HepG2 (cell line): Measurements from ENCODE around the gene PREX1. TPM values are rescaled to one million over a fixed set of nuclear protein-coding genes. Genes with fewer than 3 reads are reported as not detected.

Experiments
- ATAC-seq: fragments of 200-7000 bp; cut with Tn5 transposase; 3 replicates; pipeline ENCODE4 v1.9.1; 2020; ENCODE audit warnings: mild to moderate bottlenecking, moderate library complexity
- BruUV-seq: library from RNA; stranded (reverse); fragments of 400-500 nt; replicated peaks from 2 replicates; lab custom pipeline; 2021; lab: Mats Ljungman, UMichigan
- CTCF ChIA-PET: fragments of 300-600 bp; formaldehyde crosslinking; extraction: SDS; loops from one replicate; lab custom pipeline; 2021; ENCODE audit warnings: low total read pairs, inconsistent platforms, low intra/inter-chr PET ratio; lab: Yijun Ruan, JAX
- POLR2A ChIA-PET: fragments of 350-600 bp; sonication (Branson Sonifier 250); formaldehyde crosslinking; loops from one replicate; lab custom pipeline; 2020; ENCODE audit warnings: antibody characterized with exemption, inconsistent platforms; lab: Yijun Ruan, JAX
- DNase-seq: peaks from one replicate; pipeline ENCODE4 v3.0.0-alpha.2; 2015; ENCODE audit warnings: low spot score
- FAIRE-seq: peaks from 3 replicates; lab custom pipeline; 2011; peaks lifted over from hg19 to GRCh38; lab: Jason Lieb, UNC
- H2AFZ ChIP-seq: one replicate; pipeline ENCODE4 v1.6.1; 2011; ENCODE audit warnings: low read length, inconsistent platforms
- H3K27ac ChIP-seq: fragments of 300-600 bp; 3 replicates; pipeline ENCODE4 v1.8.0; 2011; ENCODE audit warnings: mixed run types, mild to moderate bottlenecking, mixed read lengths, low read length, inconsistent platforms; ENCODE audit not compliant: insufficient read depth; ENCODE audit errors: extremely low read length
- H3K27me3 ChIP-seq, 2 experiments: fragments of 200-600 bp in 1 of 2; 2 replicates in 1 of 2; 3 replicates in 1 of 2; pipeline versions ENCODE4 v1.6.0 to v1.8.0; 2011; ENCODE audit warnings: low read length in 2 of 2, mild to moderate bottlenecking in 2 of 2, moderate library complexity in 2 of 2, inconsistent platforms in 1 of 2; ENCODE audit not compliant: insufficient read depth in 2 of 2, control insufficient read depth in 1 of 2
- H3K36me3 ChIP-seq, 2 experiments: fragments of 200-600 bp in 1 of 2; replicated peaks in 1 of 2; 2 replicates in 1 of 2; 3 replicates in 1 of 2; pipeline versions ENCODE4 v1.5.1 to v1.8.0; 2011; ENCODE audit warnings: low read length in 2 of 2, inconsistent platforms in 1 of 2; ENCODE audit not compliant: insufficient read depth in 2 of 2, control insufficient read depth in 1 of 2
- H3K4me1 ChIP-seq: 2 replicates; pipeline ENCODE4 v1.5.1; 2012; ENCODE audit warnings: low read length, inconsistent platforms; ENCODE audit not compliant: insufficient read depth
- H3K4me2 ChIP-seq: 2 replicates; pipeline ENCODE4 v1.6.0; 2011; ENCODE audit warnings: low read depth, low read length, inconsistent platforms
- H3K4me3 ChIP-seq, 3 experiments: fragments of 200-600 bp in 1 of 3; sonication (generic), shearing (Covaris generic) in 1 of 3; replicated peaks in 1 of 3; 2 replicates each; pipeline ENCODE4 v1.5.1; 2011 to 2016; ENCODE audit warnings: low read length in 3 of 3, inconsistent platforms in 2 of 3, low read depth in 2 of 3, mild to moderate bottlenecking in 2 of 3, control low read depth in 1 of 3, mixed read lengths in 1 of 3; ENCODE audit not compliant: insufficient read depth in 1 of 3
- H3K79me2 ChIP-seq: one replicate; pipeline ENCODE4 v1.6.1; 2011; ENCODE audit warnings: low read length, inconsistent platforms; ENCODE audit not compliant: insufficient read depth
- H3K9ac ChIP-seq: 2 replicates; pipeline ENCODE4 v1.6.0; 2011; ENCODE audit warnings: mild to moderate bottlenecking, low read depth, low read length, inconsistent platforms; ENCODE audit not compliant: insufficient read depth
- H3K9me3 ChIP-seq: 2 replicates; pipeline ENCODE4 v1.5.1; 2012; ENCODE audit warnings: mild to moderate bottlenecking, low read length
- H4K20me1 ChIP-seq: 2 replicates; pipeline ENCODE4 v1.6.0; 2011; ENCODE audit warnings: inconsistent platforms, mild to moderate bottlenecking, low read length, moderate library complexity; ENCODE audit not compliant: insufficient read depth
- IRF2 ChIP-seq: IDR thresholded peaks from 2 replicates; pipeline ENCODE4 v1.6.1; 2018; ENCODE audit warnings: missing genetic modification reagents, missing compliant biosample characterization
- MNT ChIP-seq: fragments of 450-650 bp; IDR thresholded peaks from 2 replicates; pipeline ENCODE4 v1.6.1; 2016
- RAD51 ChIP-seq: fragments of 450-650 bp; IDR thresholded peaks from 2 replicates; pipeline ENCODE4 v1.6.1; 2016; ENCODE audit warnings: borderline replicate concordance
- REXO4 ChIP-seq: sonication (generic); formaldehyde crosslinking; IDR thresholded peaks from 2 replicates; pipeline ENCODE4 v1.8.0; 2022; ENCODE audit warnings: missing genetic modification reagents, mild to moderate bottlenecking, borderline replicate concordance
- ZNF75D ChIP-seq: sonication (generic); formaldehyde crosslinking; IDR thresholded peaks from 2 replicates; pipeline ENCODE4 v1.8.1; 2023; ENCODE audit warnings: missing genetic modification reagents, mild to moderate bottlenecking, borderline replicate concordance
- ZNF891 ChIP-seq: sonication (generic); formaldehyde crosslinking; IDR thresholded peaks from 2 replicates; pipeline ENCODE4 v1.5.0; 2020; ENCODE audit warnings: mild to moderate bottlenecking, missing genetic modification reagents
- WGBS: methylation state at CpG from one replicate; pipeline ENCODE4 v1.1.6; 2017; ENCODE audit warnings: low lambda C conversion rate; 5-methylcytosine and 5-hydroxymethylcytosine counted together
- in situ Hi-C: cut with HindIII; loops from 2 replicates; pipeline ENCODE4 v1.10.0; 2017; ENCODE audit warnings: low pct_unique_long_range_greater_than_20kb; ENCODE audit not compliant: extremely low pct_ligation_motif_present
- intact Hi-C: fragments of 100-400 bp; cut with micrococcal nuclease; formaldehyde crosslinking; loops from one replicate; pipeline ENCODE4 v1.10.0; 2022; ENCODE audit not compliant: unreplicated experiment
- polyA plus RNA-seq, 8 experiments: library from polyadenylated mRNA; depleted of rRNA in 3 of 8; stranded (reverse) in 7 of 8; unstranded in 1 of 8; fragments of >200 nt; fragmentation: Illumina TruSeq in 4 of 8; extraction: Trizol in 4 of 8; gene quantifications; 2 replicates each; pipeline versions ENCODE4 v1.2.1 to v1.2.3, GENCODE V29; 2011 to 2016; ENCODE audit warnings: low read depth in 4 of 8, missing spikeins in 1 of 8, mixed read lengths in 1 of 8; ENCODE audit not compliant: insufficient read depth in 1 of 8
- total RNA-seq, 5 experiments: library from RNA; depleted of rRNA; stranded (reverse); fragments of >200 nt; fragmentation: Illumina TruSeq; extraction: Trizol; gene quantifications; 2 replicates each; pipeline ENCODE4 v1.2.3, GENCODE V29; 2016; ENCODE audit warnings: low read depth in 1 of 5

PREX1 gene
- total and polyA plus RNA-seq, 2 of the 13 experiments (the other 11 are each of a cell fraction or from before 2014, with no cell fraction given), result 0.02 to 0.04 TPM

- TF ChIP-seq MNT (peak; percentile 26; the same call in 1 of the 2 replicates), RAD51 (peak; percentile 62; the same call in 1 of the 2 replicates), ZNF75D (CRISPR knock-in tag) (no peak), REXO4 (CRISPR knock-in tag) (no peak), ZNF891 (CRISPR knock-in tag) (no peak)
Measured at GRCh38 chr20:48760403-48760983, 67.3 kb downstream of the PREX1 start (continued).

GRCh38 chr20:48759631-48760245, 68.1 kb downstream of the PREX1 start:
- no peak for FAIRE-seq
- intact Hi-C loops (no loop called here), in situ Hi-C loops (no loop called here)
- H3K9ac ChIP-seq, result no peak overlapping the region
- DNase-seq, result no peak
- no peaks in the 10 kb centered on the region for H3K79me2 ChIP-seq
- 36% methylated on average over 7 of the region's 7 CpGs for WGBS
- no peak overlapping the region for H3K4me3 ChIP-seq
- no TSS peak for BruUV-seq
- H3K4me2 ChIP-seq, result no peak overlapping the region
- CTCF ChIA-PET, result no interaction called here
- no peak for ATAC-seq
- no peak overlapping the region for H2AFZ ChIP-seq
- peaks cover 7 to 24% of the 10 kb centered on the region in 2 experiments; a peak in 3 of 5 replicates for H3K27me3 ChIP-seq
- H3K36me3 ChIP-seq, result no peaks in the 10 kb centered on the region
- H3K9me3 ChIP-seq, result 0 out of 2 replicates have a peak, but pooled peaks cover 1% of the 10 kb centered on the region
- no peak for TF ChIP-seq IRF2 (CRISPR knock-in tag)
- TF ChIP-seq, all 625 proteins: peak for 0
- Histone ChIP-seq H3K4me1 (no peaks in the 10 kb centered on the region), H3K27ac (no peak overlapping the region), H4K20me1 (no peaks in the 10 kb centered on the region)
- POLR2A ChIA-PET, result no interaction called here
